ENCODE data around the gene RTL1. TPM values are rescaled to one million over a fixed set of nuclear protein-coding genes. Genes with fewer than 3 reads are reported as not detected.

RTL1 gene
- total RNA-seq, 1 donor from 2014 or later, result 1.1 TPM

DNA sequence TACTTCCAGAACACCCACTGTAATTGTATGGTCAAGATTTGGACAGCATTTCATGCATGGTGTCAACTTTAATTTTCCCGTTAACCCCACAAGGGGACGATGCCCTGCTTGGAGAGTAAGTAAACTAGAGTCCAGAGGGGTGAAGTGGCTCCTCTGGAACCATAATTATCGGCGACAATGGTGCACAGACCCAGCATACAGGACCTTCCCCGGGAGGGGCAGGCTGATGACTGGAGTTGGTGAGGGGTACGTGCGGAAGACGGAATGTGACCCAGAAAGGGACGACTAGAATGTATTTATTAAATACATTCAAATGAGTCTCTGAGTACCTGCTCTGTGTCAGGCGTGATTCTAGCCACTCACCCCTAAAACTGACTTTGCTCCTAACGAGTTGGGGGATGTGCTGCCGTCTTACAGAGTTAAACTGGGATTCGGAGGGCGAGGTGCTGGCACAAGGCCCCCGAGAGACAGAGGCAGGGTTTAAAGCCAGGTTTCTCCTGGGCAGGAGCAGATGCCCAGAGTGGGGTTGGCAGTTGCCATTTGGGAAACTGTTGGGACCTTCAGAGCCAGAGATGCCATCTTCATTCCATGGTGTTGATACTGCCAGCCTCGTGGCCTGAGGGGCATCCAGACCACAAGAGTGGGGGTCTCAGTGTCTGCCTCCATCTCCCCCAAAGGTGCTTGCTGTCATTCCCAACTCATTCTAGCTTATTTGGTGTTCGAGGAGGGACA is 10.9 kb downstream of the RTL1 start:
- DNase-seq (ENCODE audit: low read depth), result no peak
- TF ChIP-seq, protein P1, sequence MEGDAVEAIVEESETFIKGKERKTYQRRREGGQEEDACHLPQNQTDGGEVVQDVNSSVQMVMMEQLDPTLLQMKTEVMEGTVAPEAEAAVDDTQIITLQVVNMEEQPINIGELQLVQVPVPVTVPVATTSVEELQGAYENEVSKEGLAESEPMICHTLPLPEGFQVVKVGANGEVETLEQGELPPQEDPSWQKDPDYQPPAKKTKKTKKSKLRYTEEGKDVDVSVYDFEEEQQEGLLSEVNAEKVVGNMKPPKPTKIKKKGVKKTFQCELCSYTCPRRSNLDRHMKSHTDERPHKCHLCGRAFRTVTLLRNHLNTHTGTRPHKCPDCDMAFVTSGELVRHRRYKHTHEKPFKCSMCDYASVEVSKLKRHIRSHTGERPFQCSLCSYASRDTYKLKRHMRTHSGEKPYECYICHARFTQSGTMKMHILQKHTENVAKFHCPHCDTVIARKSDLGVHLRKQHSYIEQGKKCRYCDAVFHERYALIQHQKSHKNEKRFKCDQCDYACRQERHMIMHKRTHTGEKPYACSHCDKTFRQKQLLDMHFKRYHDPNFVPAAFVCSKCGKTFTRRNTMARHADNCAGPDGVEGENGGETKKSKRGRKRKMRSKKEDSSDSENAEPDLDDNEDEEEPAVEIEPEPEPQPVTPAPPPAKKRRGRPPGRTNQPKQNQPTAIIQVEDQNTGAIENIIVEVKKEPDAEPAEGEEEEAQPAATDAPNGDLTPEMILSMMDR (IDR thresholded peaks at IDR 0.05; ENCODE audit: insufficient read depth, low read length, poor library complexity, severe bottlenecking), result no peak
- Histone ChIP-seq H3K36me3 (ENCODE audit: control insufficient read depth, insufficient read depth, low read length) (no peaks in the 10 kb centered on the region), H3K4me3 (ENCODE audit: low read depth, low read length) (no peak overlapping the region), H3K27me3 (ENCODE audit: control insufficient read depth, insufficient read depth, low read length) (peaks cover 7% of the 10 kb centered on the region)

DNA sequence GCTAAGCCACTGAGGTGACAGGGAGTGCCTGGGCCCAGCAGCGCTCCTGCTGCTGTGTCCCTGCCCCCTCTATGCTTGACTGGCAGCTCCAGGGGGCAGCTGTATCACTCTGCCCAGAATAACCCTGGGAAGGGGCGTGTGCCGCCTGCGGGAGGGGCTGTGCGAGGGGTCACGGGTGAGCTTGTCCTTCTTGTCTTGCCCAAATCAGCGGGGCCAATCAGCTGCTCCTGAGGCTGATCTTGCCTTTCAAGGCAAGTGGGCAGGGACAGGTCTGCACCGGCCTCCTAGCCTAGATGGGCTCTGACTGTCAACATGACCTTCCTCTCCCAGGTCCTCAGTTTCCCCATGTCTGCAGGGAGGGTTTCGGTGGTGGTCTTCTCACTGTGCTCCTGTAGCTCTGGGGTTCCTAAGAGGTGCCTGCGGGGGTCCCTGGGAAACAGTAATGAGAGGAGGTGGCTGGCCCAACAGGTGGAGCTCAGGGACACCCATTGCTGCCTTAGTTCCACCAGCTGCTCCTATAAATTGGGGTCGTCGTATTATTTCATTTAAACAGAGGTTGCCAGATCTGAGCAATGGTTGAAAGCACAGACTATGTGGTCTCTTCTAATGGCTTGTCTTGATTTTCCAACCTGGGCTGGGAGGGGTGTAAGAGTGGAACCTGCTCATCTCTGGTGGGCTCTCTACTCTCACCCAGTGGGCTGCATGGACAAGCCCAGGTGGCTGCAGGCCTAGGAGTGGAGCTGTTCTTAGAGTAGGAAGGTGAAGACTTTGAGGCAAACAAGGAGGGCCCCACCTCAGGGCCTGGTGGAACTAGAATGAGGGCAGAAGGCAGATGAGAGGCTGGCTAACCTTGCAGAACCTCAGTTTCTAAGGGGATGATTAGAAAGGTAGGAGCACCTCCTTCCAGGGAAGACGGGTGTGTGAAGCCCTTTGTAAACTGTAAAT is 11.7 kb downstream of the RTL1 start:
- TF ChIP-seq, protein P1 (IDR thresholded peaks at IDR 0.05; ENCODE audit: insufficient read depth, low read length, poor library complexity, severe bottlenecking), result no peak
- no peaks in the 10 kb centered on the region for H3K36me3 ChIP-seq (ENCODE audit: control insufficient read depth, insufficient read depth, low read length)
- no peak overlapping the region for H3K4me3 ChIP-seq (ENCODE audit: low read depth, low read length)
- peaks cover 6% of the 10 kb centered on the region for H3K27me3 ChIP-seq (ENCODE audit: control insufficient read depth, insufficient read depth, low read length)
- no peak for DNase-seq (ENCODE audit: low read depth)

DNA sequence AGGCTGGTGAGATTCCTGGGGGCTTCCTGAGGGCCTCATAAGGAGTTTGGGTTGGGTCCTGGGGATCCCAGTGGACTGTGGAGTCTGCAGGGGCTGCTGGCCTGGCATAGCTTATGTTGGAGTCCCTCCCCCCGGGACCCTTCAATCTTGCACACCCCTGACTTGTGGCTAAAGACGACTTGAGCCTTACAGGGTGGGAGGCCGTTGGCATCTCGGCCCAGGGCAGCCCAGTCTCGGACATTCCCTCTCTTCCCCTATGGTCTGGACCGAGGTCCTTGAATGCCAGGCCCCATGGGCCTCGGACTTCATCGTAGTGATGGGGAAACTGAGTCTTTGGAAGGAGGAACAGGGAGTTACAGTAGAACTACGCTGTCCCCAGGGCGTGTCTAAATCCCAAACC is 12.5 kb downstream of the RTL1 start:
- Histone ChIP-seq H3K4me3 (ENCODE audit: low read depth, low read length) (no peak overlapping the region), H3K27me3 (ENCODE audit: control insufficient read depth, insufficient read depth, low read length) (no peaks in the 10 kb centered on the region), H3K36me3 (ENCODE audit: control insufficient read depth, insufficient read depth, low read length) (no peaks in the 10 kb centered on the region)
- no peak for DNase-seq (ENCODE audit: low read depth)
- TF ChIP-seq, protein P1 (IDR thresholded peaks at IDR 0.05; ENCODE audit: insufficient read depth, low read length, poor library complexity, severe bottlenecking), result no peak

DNA sequence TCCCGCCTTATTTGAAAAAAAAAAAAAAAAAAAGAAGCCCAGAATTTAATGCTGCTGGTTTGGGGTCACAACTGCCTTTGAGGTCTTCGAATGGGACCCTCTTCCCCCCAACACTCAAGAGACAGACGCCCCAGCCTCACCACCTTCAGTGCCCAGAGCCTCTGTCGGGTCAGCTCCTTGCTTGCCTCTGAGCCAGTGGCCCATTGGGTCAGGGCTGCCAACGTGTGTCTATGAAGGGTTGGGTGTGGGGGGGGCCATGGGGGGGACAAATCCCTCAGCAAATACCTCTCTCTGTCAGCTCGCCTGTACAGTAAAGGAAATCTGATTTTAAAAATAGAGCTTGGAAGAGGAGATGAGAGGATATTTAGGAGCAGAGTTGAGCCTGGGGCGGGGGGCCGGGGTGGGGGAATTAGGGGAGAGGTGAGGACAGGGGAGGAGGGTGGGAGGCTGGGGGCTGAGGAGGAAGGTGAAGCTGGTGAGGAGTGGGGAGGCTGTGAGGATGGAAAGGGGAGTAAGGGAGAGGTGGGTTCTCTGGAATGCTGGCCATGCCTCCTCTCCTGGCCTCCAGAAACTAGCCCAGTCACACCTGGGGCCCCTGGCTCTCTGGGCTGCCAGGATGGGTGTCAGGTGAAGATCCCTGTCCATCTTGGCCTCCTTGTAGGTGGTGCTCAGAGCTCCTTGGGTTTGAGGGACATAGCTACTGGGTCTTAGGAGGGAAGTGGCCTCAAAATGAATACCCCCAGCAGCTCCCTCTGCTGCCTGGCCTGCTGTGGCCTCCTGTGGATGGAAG is 13.3 kb downstream of the RTL1 start:
- Histone ChIP-seq H3K36me3 (ENCODE audit: control insufficient read depth, insufficient read depth, low read length) (no peaks in the 10 kb centered on the region), H3K4me3 (ENCODE audit: low read depth, low read length) (no peak overlapping the region), H3K27me3 (ENCODE audit: control insufficient read depth, insufficient read depth, low read length) (no peaks in the 10 kb centered on the region)
- TF ChIP-seq, protein P1 (IDR thresholded peaks at IDR 0.05; ENCODE audit: insufficient read depth, low read length, poor library complexity, severe bottlenecking), result no peak
- no peak for DNase-seq (ENCODE audit: low read depth)

DNA sequence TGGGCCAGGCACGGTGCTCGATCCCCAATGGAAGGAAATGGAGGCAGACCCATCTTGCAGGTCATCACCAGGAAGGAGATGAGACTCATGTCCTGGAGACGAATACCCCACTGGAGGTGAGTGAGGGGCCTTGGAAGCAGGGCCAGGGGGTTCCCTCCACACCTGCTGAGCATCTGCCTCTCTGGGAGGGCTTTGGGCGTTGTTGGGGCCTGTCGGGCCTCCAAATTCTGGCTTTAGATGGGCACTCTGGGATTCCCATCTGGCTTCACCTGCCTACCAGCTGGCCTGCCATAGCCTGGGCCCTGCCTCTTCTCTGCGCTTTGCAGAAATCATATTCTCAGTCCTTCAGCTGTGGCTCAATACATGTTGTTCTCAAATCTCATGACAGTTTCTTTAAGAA is 13.9 kb downstream of the RTL1 start:
- TF ChIP-seq, protein P1 (IDR thresholded peaks at IDR 0.05; ENCODE audit: insufficient read depth, low read length, poor library complexity, severe bottlenecking), result no peak

More for the DNA sequence above, 13.9 kb downstream of the RTL1 start:
- Histone ChIP-seq H3K36me3 (ENCODE audit: control insufficient read depth, insufficient read depth, low read length) (no peaks in the 10 kb centered on the region), H3K27me3 (ENCODE audit: control insufficient read depth, insufficient read depth, low read length) (no peaks in the 10 kb centered on the region), H3K4me3 (ENCODE audit: low read depth, low read length) (no peak overlapping the region)
- DNase-seq (ENCODE audit: low read depth), result no peak
